H1 (cell line): Measurements from ENCODE around the gene PBX2. TPM values are rescaled to one million over a fixed set of nuclear protein-coding genes. Genes with fewer than 3 reads are reported as not detected.

Source experiments
- CHD7 ChIP-seq: fragments of 300-600 bp; sonication (generic); IDR thresholded peaks from 2 replicates; pipeline ENCODE4 v1.7.1; 2012; ENCODE audit warnings: low read length, moderate library complexity, mild to moderate bottlenecking, inconsistent platforms; ENCODE audit not compliant: insufficient replicate concordance
- MAFK ChIP-seq: IDR thresholded peaks from 2 replicates; pipeline ENCODE4 v1.6.1; 2012; ENCODE audit warnings: low read depth, mild to moderate bottlenecking, improper control_type of control experiment, low read length
- POLR2AphosphoS5 ChIP-seq: IDR thresholded peaks from 2 replicates; pipeline ENCODE4 v1.6.1; 2011; ENCODE audit warnings: low read depth, low read length
- polyA plus RNA-seq, 7 experiments: library from polyadenylated mRNA; depleted of rRNA in 3 of 7; stranded (reverse) in 5 of 7; unstranded in 2 of 7; fragments of >200 nt in 5 of 7; fragments of 200-250 nt in 2 of 7; gene quantifications; 1 replicate in 5 of 7; 2 replicates in 1 of 7; 4 replicates in 1 of 7; pipeline versions ENCODE4 v1.2.1 to v1.2.3, GENCODE V29; 2011 to 2013; ENCODE audit warnings: missing spikeins in 2 of 7, mixed read lengths in 2 of 7
- total RNA-seq: library from RNA; stranded (reverse); fragmentation: NEBNext Ultra II Directional; extraction: Animal tissue kit (Norgen Biotek cat#: 25700); gene quantifications from 2 replicates; pipeline ENCODE4 v1.2.1, GENCODE V29; 2021

Gene PBX2
- total and polyA plus RNA-seq, 2 of the 8 experiments (the other 6 are each of a cell fraction or from before 2014, with no cell fraction given) = 102 to 130 TPM

GRCh38 chr6:32189742-32190053, 304 bp downstream of the PBX2 start (continued):
- TF ChIP-seq CHD7 (no peak), POLR2AphosphoS5 (no peak), MAFK (no peak)
